Measurements from ENCODE around the gene SPHKAP.
"Not testable (repeated sequence)": the region's sequence is repeated elsewhere in the genome, so short reads cannot be mapped to it uniquely, and the experiment has no call there.

Gene SPHKAP

GRCh38 chr2:228181098-228182019, at the start of gene SPHKAP:
TSS of gene SPHKAP (minus strand) at chr2:228181687. CDS start at chr2:228181598, 89 bp downstream.
- no peak within 1 kb of the TSS for H3K4me3 ChIP-seq (ENCODE audit: low read depth, low read length)
- no peak for DNase-seq (ENCODE audit: low read depth)

GRCh38 chr2:228227466-228227865, 46.0 kb upstream of the SPHKAP start:
- no peak overlapping the region for H3K4me3 ChIP-seq (ENCODE audit: low read depth, low read length)
- no peak for DNase-seq (ENCODE audit: low read depth)

- DNase-seq (ENCODE audit: low read depth): peak; percentile 1
- no peak overlapping the region for H3K4me3 ChIP-seq (ENCODE audit: low read depth, low read length)
Observed at GRCh38 chr2:228224410-228224809, 42.9 kb upstream of the SPHKAP start.

- not testable (repeated sequence) for H3K4me3 ChIP-seq (ENCODE audit: low read depth, low read length); DNase-seq (ENCODE audit: low read depth)
Observed at GRCh38 chr2:228218593-228218992, 37.1 kb upstream of the SPHKAP start.

GRCh38 chr2:228197504-228197903, 16.0 kb upstream of the SPHKAP start:
- no peak overlapping the region for H3K4me3 ChIP-seq (ENCODE audit: low read depth, low read length)
- DNase-seq (ENCODE audit: low read depth): no peak

GRCh38 chr2:228180181-228181097, 1.0 kb downstream of the SPHKAP start:
- no peak overlapping the region for H3K4me3 ChIP-seq (ENCODE audit: low read depth, low read length)
- no peak for DNase-seq (ENCODE audit: low read depth)

- no peak for DNase-seq (ENCODE audit: low read depth)
- H3K4me3 ChIP-seq (ENCODE audit: low read depth, low read length): no peak overlapping the region
Observed at GRCh38 chr2:228167290-228167689, 14.2 kb downstream of the SPHKAP start.

GRCh38 chr2:228164718-228165117, 16.8 kb downstream of the SPHKAP start:
- no peak overlapping the region for H3K4me3 ChIP-seq (ENCODE audit: low read depth, low read length)
- no peak for DNase-seq (ENCODE audit: low read depth)

- no peak overlapping the region for H3K4me3 ChIP-seq (ENCODE audit: low read depth, low read length)
- DNase-seq (ENCODE audit: low read depth): no peak
Observed at GRCh38 chr2:228157841-228158240, 23.6 kb downstream of the SPHKAP start.

- no peak for DNase-seq (ENCODE audit: low read depth)
- H3K4me3 ChIP-seq (ENCODE audit: low read depth, low read length): no peak overlapping the region
Observed at GRCh38 chr2:228144961-228145360, 36.5 kb downstream of the SPHKAP start.

GRCh38 chr2:228140934-228141528, 40.5 kb downstream of the SPHKAP start:
- DNase-seq (ENCODE audit: low read depth): no peak

GRCh38 chr2:228136027-228136426, 45.5 kb downstream of the SPHKAP start:
- no peak for DNase-seq (ENCODE audit: low read depth)
- no peak overlapping the region for H3K4me3 ChIP-seq (ENCODE audit: low read depth, low read length)

More at GRCh38 chr2:228140934-228141528, 40.5 kb downstream of the SPHKAP start:
- H3K4me3 ChIP-seq (ENCODE audit: low read depth, low read length): no peak overlapping the region

- DNase-seq (ENCODE audit: low read depth): no peak
- H3K4me3 ChIP-seq (ENCODE audit: low read depth, low read length): no peak overlapping the region
Observed at GRCh38 chr2:228135300-228135699, 46.2 kb downstream of the SPHKAP start.

GRCh38 chr2:228131833-228132232, 49.7 kb downstream of the SPHKAP start:
- DNase-seq (ENCODE audit: low read depth): no peak
- no peak overlapping the region for H3K4me3 ChIP-seq (ENCODE audit: low read depth, low read length)

GRCh38 chr2:228126401-228126800, 55.1 kb downstream of the SPHKAP start:
- no peak for DNase-seq (ENCODE audit: low read depth)
- no peak overlapping the region for H3K4me3 ChIP-seq (ENCODE audit: low read depth, low read length)

- no peak for DNase-seq (ENCODE audit: low read depth)
- no peak overlapping the region for H3K4me3 ChIP-seq (ENCODE audit: low read depth, low read length)
Observed at GRCh38 chr2:228118940-228119339, 62.5 kb downstream of the SPHKAP start.

GRCh38 chr2:228107846-228108245, 73.6 kb downstream of the SPHKAP start:
- no peak for DNase-seq (ENCODE audit: low read depth)
- H3K4me3 ChIP-seq (ENCODE audit: low read depth, low read length): no peak overlapping the region

- DNase-seq (ENCODE audit: low read depth): no peak
- no peak overlapping the region for H3K4me3 ChIP-seq (ENCODE audit: low read depth, low read length)
Observed at GRCh38 chr2:228105526-228106250, 75.8 kb downstream of the SPHKAP start.

GRCh38 chr2:228104215-228104614, 77.3 kb downstream of the SPHKAP start:
- H3K4me3 ChIP-seq (ENCODE audit: low read depth, low read length): no peak overlapping the region
- DNase-seq (ENCODE audit: low read depth): no peak

All from skeletal muscle cell (primary cell).